ENCODE data around the gene PCDHB4. TPM values are rescaled to one million over a fixed set of nuclear protein-coding genes. Genes with fewer than 3 reads are reported as not detected.
"Not testable (repeated sequence)": the region's sequence is repeated elsewhere in the genome, so short reads cannot be mapped to it uniquely, and the experiment has no call there.

PCDHB4 gene
- total and polyA plus RNA-seq, 2 of the 8 experiments (the other 6 are each of a cell fraction or from before 2014, with no cell fraction given) = 1.3 to 1.5 TPM

GRCh38 chr5:141121985-141122384 lies 367 bp downstream of the PCDHB4 start (continued):
- TF ChIP-seq ZNF274 (IDR thresholded peaks at IDR 0.05; ENCODE audit: borderline replicate concordance, extremely low read depth, low read length) = no peak

- H3K79me2 ChIP-seq (ENCODE audit: control insufficient read depth in 1 of 2, insufficient read depth in 2 of 2, low read length in 2 of 2); H3K14ac ChIP-seq (ENCODE audit: insufficient read length); H2AK5ac ChIP-seq (ENCODE audit: low read depth, low read length); H3K9me3 ChIP-seq (ENCODE audit: insufficient read depth in 2 of 2, low read depth in 1 of 2, low read length in 1 of 2); H3K4me2 ChIP-seq (ENCODE audit: insufficient read depth in 1 of 2, low read depth in 2 of 2, low read length in 2 of 2); H2BK5ac ChIP-seq (ENCODE audit: low read depth, low read length); H4K91ac ChIP-seq (replicated peaks; ENCODE audit: insufficient read length, low read length); H2AFZ ChIP-seq (ENCODE audit: low read length); H4K5ac ChIP-seq (ENCODE audit: insufficient read length, low read depth, low read length); H2BK12ac ChIP-seq (ENCODE audit: low read depth, low read length); H3K23ac ChIP-seq (ENCODE audit: insufficient read length); H3K4ac ChIP-seq (replicated peaks; ENCODE audit: insufficient read length, low read depth, low read length); H3K36me3 ChIP-seq (ENCODE audit: control insufficient read depth in 2 of 4, insufficient read depth in 4 of 4, low read length in 3 of 4); H2BK20ac ChIP-seq (ENCODE audit: low read length); H3K27ac ChIP-seq (ENCODE audit: low read depth, low read length); H3K56ac ChIP-seq (replicated peaks; ENCODE audit: insufficient read length, low read depth, low read length); H2BK15ac ChIP-seq (ENCODE audit: low read length); H4K20me1 ChIP-seq (replicated peaks in 1 of 2; ENCODE audit: control insufficient read depth in 1 of 2, insufficient read depth in 2 of 2, low read length in 2 of 2); H2BK120ac ChIP-seq (replicated peaks; ENCODE audit: low read depth, low read length); H3K27me3 ChIP-seq (replicated peaks in 1 of 4; ENCODE audit: control insufficient read depth in 3 of 4, extremely low read depth in 1 of 4, insufficient read depth in 3 of 4, low read length in 3 of 4); H3K9ac ChIP-seq (replicated peaks in 1 of 4; ENCODE audit: extremely low read depth in 1 of 4, low read depth in 3 of 4, low read length in 3 of 4); H3K23me2 ChIP-seq (ENCODE audit: low read depth, low read length); H4K8ac ChIP-seq (ENCODE audit: extremely low read depth, insufficient read depth, low read length); H3K18ac ChIP-seq (ENCODE audit: extremely low read depth, low read length); H3K79me1 ChIP-seq (ENCODE audit: low read depth, low read length); DNase-seq (ENCODE audit: low read depth in 1 of 2, low spot score in 2 of 2); FAIRE-seq; H3K4me1 ChIP-seq (replicated peaks in 1 of 4; ENCODE audit: control insufficient read depth in 3 of 4, insufficient read depth in 4 of 4, low read length in 3 of 4); H3K4me3 ChIP-seq (ENCODE audit: extremely low read depth in 1 of 4, insufficient read depth in 2 of 4, low read depth in 3 of 4, low read length in 4 of 4): not testable (repeated sequence)
- WGBS, 2 experiments (ENCODE audit: extremely low coverage in 1 of 2, insufficient coverage in 1 of 2, insufficient read length in 1 of 2, insufficient replicate concordance in 2 of 2, low coverage in 1 of 2, low lambda C conversion rate in 2 of 2, missing lambda C conversion rate in 1 of 2) = 95% methylated on average over 4 of the region's 73 CpGs; no CpG with 5 or more reads in 1 of the 2 experiments
- ChIA-PET POLR2A (ENCODE audit: partially characterized antibody) (interaction anchor here (0.6 kb wide), 1 partner anchor 12 kb away, joined by 3 read pairs; no protein-coding TSS in a partner anchor), CTCF (ENCODE audit: partially characterized antibody) (interaction anchor here (0.6 to 3.3 kb wide), 9 partner anchors 12 to 386 kb away, joined by 3 to 21 read pairs (median 5); partner anchors contain the start of genes PCDHA4, PCDHB5 and PCDHB9)
Observed at GRCh38 chr5:141123396-141124135, 1.9 kb downstream of the PCDHB4 start.

Data from H1 (cell line).